Upper lobe of left lung (tissue), 4 donors: ENCODE measurements around the gene SUCLG2.

ENCODE experiments used
- POLR2A ChIP-seq, 4 donors: fragments of 450-650 bp; IDR thresholded peaks; one replicate each; pipeline ENCODE4 v1.5.1; 2016 to 2017; ENCODE audit warnings: antibody characterized with exemption in 4 of 4, mild to moderate bottlenecking in 2 of 4
- TF ChIP-seq, protein P1 (sequence below), 6 experiments: fragments of 450-650 bp in 4 of 6; fragments of 200-600 bp in 2 of 6; sonication (generic) in 2 of 6; IDR thresholded peaks; one replicate each; pipeline ENCODE4 v1.5.1; 2016 to 2019; ENCODE audit warnings: antibody characterized with exemption in 6 of 6

GRCh38 chr3:67620869-67621268 lies 33.5 kb downstream of the SUCLG2 start:
- TF ChIP-seq POLR2A (IDR thresholded peaks at IDR 0.05): no peak
- TF ChIP-seq, protein P1, sequence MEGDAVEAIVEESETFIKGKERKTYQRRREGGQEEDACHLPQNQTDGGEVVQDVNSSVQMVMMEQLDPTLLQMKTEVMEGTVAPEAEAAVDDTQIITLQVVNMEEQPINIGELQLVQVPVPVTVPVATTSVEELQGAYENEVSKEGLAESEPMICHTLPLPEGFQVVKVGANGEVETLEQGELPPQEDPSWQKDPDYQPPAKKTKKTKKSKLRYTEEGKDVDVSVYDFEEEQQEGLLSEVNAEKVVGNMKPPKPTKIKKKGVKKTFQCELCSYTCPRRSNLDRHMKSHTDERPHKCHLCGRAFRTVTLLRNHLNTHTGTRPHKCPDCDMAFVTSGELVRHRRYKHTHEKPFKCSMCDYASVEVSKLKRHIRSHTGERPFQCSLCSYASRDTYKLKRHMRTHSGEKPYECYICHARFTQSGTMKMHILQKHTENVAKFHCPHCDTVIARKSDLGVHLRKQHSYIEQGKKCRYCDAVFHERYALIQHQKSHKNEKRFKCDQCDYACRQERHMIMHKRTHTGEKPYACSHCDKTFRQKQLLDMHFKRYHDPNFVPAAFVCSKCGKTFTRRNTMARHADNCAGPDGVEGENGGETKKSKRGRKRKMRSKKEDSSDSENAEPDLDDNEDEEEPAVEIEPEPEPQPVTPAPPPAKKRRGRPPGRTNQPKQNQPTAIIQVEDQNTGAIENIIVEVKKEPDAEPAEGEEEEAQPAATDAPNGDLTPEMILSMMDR (IDR thresholded peaks at IDR 0.05): no peak
